HG02840 (cell line): ENCODE data around the gene AHCTF1.
"Not testable (repeated sequence)": the region's sequence is repeated elsewhere in the genome, so short reads cannot be mapped to it uniquely, and the experiment has no call there.

ENCODE experiments used
- ATAC-seq: cut with Tn5 transposase; IDR thresholded peaks from one replicate; pipeline ENCODE4 v1.9.1; 2021; ENCODE audit warnings: mild to moderate bottlenecking, moderate library complexity, moderate number of reproducible peaks; ENCODE audit not compliant: unreplicated experiment, low FRiP score

Gene AHCTF1

GRCh38 chr1:246923900-246924299 is 7.8 kb downstream of the AHCTF1 start:
- no peak for ATAC-seq

- no peak for ATAC-seq
These were observed 8.3 kb downstream of the AHCTF1 start for GRCh38 chr1:246923482-246923881.

GRCh38 chr1:246921481-246921880 is 10.3 kb downstream of the AHCTF1 start:
- ATAC-seq: no peak

- no peak for ATAC-seq
These were observed 11.8 kb downstream of the AHCTF1 start for GRCh38 chr1:246919902-246920301.

- not testable (repeated sequence) for ATAC-seq
These were observed 15.5 kb downstream of the AHCTF1 start for GRCh38 chr1:246916026-246916923.

GRCh38 chr1:246907472-246907871 is 24.3 kb downstream of the AHCTF1 start:
- no peak for ATAC-seq

- ATAC-seq: no peak
These were observed 24.9 kb downstream of the AHCTF1 start for GRCh38 chr1:246906833-246907232.

- no peak for ATAC-seq
These were observed 29.9 kb downstream of the AHCTF1 start for GRCh38 chr1:246901874-246902273.

- ATAC-seq: no peak
These were observed 34.4 kb downstream of the AHCTF1 start for GRCh38 chr1:246897302-246897701.

- no peak for ATAC-seq
These were observed 38.4 kb downstream of the AHCTF1 start for GRCh38 chr1:246893191-246893939.

GRCh38 chr1:246891105-246891504 is 40.6 kb downstream of the AHCTF1 start:
- ATAC-seq: no peak

GRCh38 chr1:246888522-246888921 is 43.2 kb downstream of the AHCTF1 start:
- no peak for ATAC-seq

- ATAC-seq: not testable (repeated sequence)
These were observed 46.4 kb downstream of the AHCTF1 start for GRCh38 chr1:246885389-246885788.

- ATAC-seq: no peak
These were observed 53.2 kb downstream of the AHCTF1 start for GRCh38 chr1:246878551-246878950.

- no peak for ATAC-seq
These were observed 55.3 kb downstream of the AHCTF1 start for GRCh38 chr1:246876431-246876830.

GRCh38 chr1:246875041-246876026 is 56.4 kb downstream of the AHCTF1 start:
- ATAC-seq: no peak

- no peak for ATAC-seq
These were observed 65.8 kb downstream of the AHCTF1 start for GRCh38 chr1:246865921-246866320.

- not testable (repeated sequence) for ATAC-seq
These were observed 68.0 kb downstream of the AHCTF1 start for GRCh38 chr1:246863791-246864190.

GRCh38 chr1:246860401-246860800 is 71.3 kb downstream of the AHCTF1 start:
- no peak for ATAC-seq

GRCh38 chr1:246856371-246856770 is 75.4 kb downstream of the AHCTF1 start:
- ATAC-seq: no peak
